ENCODE results near the gene FHIT.

DNA sequence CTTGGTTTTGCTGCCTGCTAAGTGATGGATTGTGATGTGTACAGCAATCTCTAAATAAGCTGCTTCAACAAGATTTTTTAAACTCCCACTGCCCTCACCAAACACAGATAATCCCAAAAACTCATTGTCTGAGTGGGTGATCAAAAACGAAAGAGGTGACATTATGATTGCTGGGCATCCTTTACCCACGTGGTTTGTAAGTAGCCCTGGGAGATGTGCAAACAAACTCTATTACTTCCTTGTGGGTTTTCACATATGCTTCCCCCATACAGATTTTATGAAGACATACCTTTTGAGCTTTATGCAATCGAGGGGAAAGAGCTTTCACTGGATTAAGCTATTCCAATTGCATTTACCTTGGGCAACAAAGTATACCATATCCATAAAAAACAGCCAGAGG is 1000.4 kb downstream of the FHIT start:
- TF ChIP-seq CTCF (conservative IDR thresholded peaks at IDR 0.05) (no peak), EZH2 (IDR thresholded peaks at IDR 0.05; ENCODE audit: low read depth) (no peak)

Data from PC-9 (cell line).